Neural cell (in vitro differentiated cells): ENCODE results near the gene KRTAP10-6. TPM values are rescaled to one million over a fixed set of nuclear protein-coding genes. Genes with fewer than 3 reads are reported as not detected.

Source experiments
- H2AFZ ChIP-seq: fragments of 200-600, 300-800 bp; sonication (generic), shearing (Covaris generic); 2 replicates; pipeline ENCODE4 v1.6.0; 2014; ENCODE audit warnings: low read depth, mild to moderate bottlenecking, antibody characterized with exemption, low read length, moderate library complexity
- H3F3A ChIP-seq: fragments of 200-600 bp; shearing (Covaris generic); 2 replicates; pipeline ENCODE4 v1.6.1; 2016; ENCODE audit warnings: mild to moderate bottlenecking, moderate library complexity, mixed read lengths, antibody characterized with exemption, low read length; ENCODE audit not compliant: insufficient read depth, poor library complexity, severe bottlenecking
- H3K27ac ChIP-seq: fragments of 200-600, 300-800 bp; sonication (generic), shearing (Covaris generic); 2 replicates; pipeline ENCODE4 v1.5.1; 2014; ENCODE audit warnings: mild to moderate bottlenecking, low read length, moderate library complexity
- H3K27me3 ChIP-seq: fragments of 300-800, 200-600 bp; sonication (generic), shearing (Covaris generic); 2 replicates; pipeline ENCODE4 v1.6.0; 2014; ENCODE audit warnings: mild to moderate bottlenecking, low read depth, low read length, moderate library complexity; ENCODE audit not compliant: insufficient read depth
- H3K36me3 ChIP-seq: fragments of 300-800, 200-600 bp; sonication (generic), shearing (Covaris generic); 2 replicates; pipeline ENCODE4 v1.5.1; 2014; ENCODE audit warnings: mild to moderate bottlenecking, antibody characterized with exemption, low read length, moderate library complexity; ENCODE audit not compliant: insufficient read depth
- H3K4me2 ChIP-seq: fragments of 300-800, 200-600 bp; sonication (generic), shearing (Covaris generic); 2 replicates; pipeline ENCODE4 v1.6.0; 2014; ENCODE audit warnings: mild to moderate bottlenecking, low read length
- H3K4me3 ChIP-seq: fragments of 300-800, 200-600 bp; sonication (generic), shearing (Covaris generic); 2 replicates; pipeline ENCODE4 v1.5.1; 2014; ENCODE audit warnings: mild to moderate bottlenecking, low read length, moderate library complexity
- H3K79me2 ChIP-seq: fragments of 200-600 bp; shearing (Covaris generic); replicated peaks from 2 replicates; pipeline ENCODE4 v1.6.0; 2014; ENCODE audit warnings: mild to moderate bottlenecking, low read length, moderate library complexity; ENCODE audit not compliant: insufficient read depth
- H3K9ac ChIP-seq: fragments of 300-800, 200-600 bp; sonication (generic), shearing (Covaris generic); 2 replicates; pipeline ENCODE4 v1.6.1; 2016; ENCODE audit warnings: mild to moderate bottlenecking, low read length, mixed read lengths
- H3K9me2 ChIP-seq: fragments of 200-600 bp; shearing (Covaris generic); 2 replicates; pipeline ENCODE4 v1.6.1; 2016; ENCODE audit warnings: mild to moderate bottlenecking, low read length, mixed read lengths; ENCODE audit not compliant: insufficient read depth
- H3K9me3 ChIP-seq: fragments of 200-600, 300-800 bp; sonication (generic), shearing (Covaris generic); 2 replicates; pipeline ENCODE4 v1.6.1; 2016; ENCODE audit warnings: mild to moderate bottlenecking, mixed run types, low read length, moderate library complexity, mixed read lengths
- H4K20me1 ChIP-seq: fragments of 200-600 bp; shearing (Covaris generic); 2 replicates; pipeline ENCODE4 v1.6.1; 2016; ENCODE audit warnings: mild to moderate bottlenecking, mixed run types; ENCODE audit not compliant: insufficient read depth
- CTCF ChIP-seq: fragments of 450-650 bp; IDR thresholded peaks from 2 replicates; pipeline ENCODE4 v1.5.1; 2014; ENCODE audit warnings: antibody characterized with exemption, mild to moderate bottlenecking, moderate library complexity; ENCODE audit not compliant: poor library complexity, severe bottlenecking
- EP300 ChIP-seq: fragments of 450-650 bp; conservative IDR thresholded peaks from 2 replicates; pipeline ENCODE4 v1.6.1; 2014; ENCODE audit warnings: antibody characterized with exemption, mild to moderate bottlenecking, moderate library complexity; ENCODE audit not compliant: poor library complexity, severe bottlenecking
- EZH2 ChIP-seq: fragments of 200-600, 300-800 bp; shearing (Covaris generic), sonication (generic); IDR thresholded peaks from 2 replicates; pipeline ENCODE4 v1.6.1; 2014; ENCODE audit warnings: antibody characterized with exemption, low read length, borderline replicate concordance, mild to moderate bottlenecking; ENCODE audit not compliant: insufficient read depth, poor library complexity, severe bottlenecking
- MXI1 ChIP-seq: fragments of 450-650 bp; conservative IDR thresholded peaks from 2 replicates; pipeline ENCODE4 v1.6.1; 2014; ENCODE audit warnings: antibody characterized with exemption, mild to moderate bottlenecking; ENCODE audit not compliant: poor library complexity, severe bottlenecking
- POLR2AphosphoS5 ChIP-seq: IDR thresholded peaks from 2 replicates; pipeline ENCODE4 v1.6.1; 2012
- RAD21 ChIP-seq: fragments of 450-650 bp; conservative IDR thresholded peaks from 2 replicates; pipeline ENCODE4 v1.6.1; 2014; ENCODE audit warnings: antibody characterized with exemption, mild to moderate bottlenecking, moderate library complexity
- REST ChIP-seq: IDR thresholded peaks from 2 replicates; pipeline ENCODE4 v1.6.1; 2012; ENCODE audit warnings: borderline replicate concordance
- SMC3 ChIP-seq: fragments of 450-650 bp; conservative IDR thresholded peaks from 2 replicates; pipeline ENCODE4 v1.6.1; 2014; ENCODE audit warnings: antibody characterized with exemption, mild to moderate bottlenecking, moderate library complexity; ENCODE audit not compliant: poor library complexity
- TAF1 ChIP-seq: IDR thresholded peaks from 2 replicates; pipeline ENCODE4 v1.6.1; 2012; ENCODE audit warnings: low read depth
- polyA plus RNA-seq: library from polyadenylated mRNA; depleted of rRNA; stranded (reverse); fragments of >200 nt; gene quantifications from 2 replicates; pipeline ENCODE4 v1.2.3, GENCODE V29; 2014

Gene KRTAP10-6
- polyA plus RNA-seq, 1 donor from 2014 or later: not detected

GRCh38 chr21:44579056-44579832 lies 13.1 kb downstream of the KRTAP10-6 start:
- no peaks in the 10 kb centered on the region for H3K36me3 ChIP-seq
- no peak overlapping the region for H3K27ac ChIP-seq
- H3K27me3 ChIP-seq: no peaks in the 10 kb centered on the region
- H3K9me3 ChIP-seq: no peaks in the 10 kb centered on the region
- no peaks in the 10 kb centered on the region for H3F3A ChIP-seq
- no peak overlapping the region for H3K4me2 ChIP-seq
- no peaks in the 10 kb centered on the region for H4K20me1 ChIP-seq
- no peak overlapping the region for H2AFZ ChIP-seq
- no peaks in the 10 kb centered on the region for H3K79me2 ChIP-seq
- no peak overlapping the region for H3K4me3 ChIP-seq
- TF ChIP-seq SMC3: no peak
- no peak for TF ChIP-seq EZH2
- no peak for TF ChIP-seq TAF1
- no peak for TF ChIP-seq RAD21
- no peak for TF ChIP-seq EP300
- no peak for TF ChIP-seq CTCF
- TF ChIP-seq POLR2AphosphoS5: no peak
- TF ChIP-seq REST: no peak
- no peak for TF ChIP-seq MXI1
- H3K9me2 ChIP-seq: no peaks in the 10 kb centered on the region
- H3K9ac ChIP-seq: no peak overlapping the region

- Histone ChIP-seq H3K4me3 (no peak overlapping the region), H3K36me3 (no peaks in the 10 kb centered on the region), H3K4me2 (no peak overlapping the region), H3K9me3 (no peaks in the 10 kb centered on the region), H3K27me3 (no peaks in the 10 kb centered on the region), H3K27ac (no peak overlapping the region), H4K20me1 (no peaks in the 10 kb centered on the region), H3K9ac (no peak overlapping the region), H3F3A (no peaks in the 10 kb centered on the region), H3K79me2 (no peaks in the 10 kb centered on the region), H3K9me2 (no peaks in the 10 kb centered on the region), H2AFZ (no peak overlapping the region)
- TF ChIP-seq TAF1 (no peak), RAD21 (no peak), MXI1 (no peak), EP300 (no peak), REST (no peak)
These were observed 13.8 kb downstream of the KRTAP10-6 start for GRCh38 chr21:44578371-44579055.
